NCI-H1105 treated with DMSO at 0.1 percent for 48 hours (cell line): Measurements from ENCODE around the gene ABLIM2.

Experiments
- DNase-seq: peaks from one replicate; lab custom pipeline; 2025; lab: John Stamatoyannopoulos, UW

Gene ABLIM2

GRCh38 chr4:8028884-8029568, 129.6 kb downstream of the ABLIM2 start:
- no peak for DNase-seq

GRCh38 chr4:8028368-8028767, 130.2 kb downstream of the ABLIM2 start:
- no peak for DNase-seq

- DNase-seq: no peak
Measured at GRCh38 chr4:8026453-8026852, 132.2 kb downstream of the ABLIM2 start.

- DNase-seq: no peak
Measured at GRCh38 chr4:8025668-8026067, 132.9 kb downstream of the ABLIM2 start.

GRCh38 chr4:8024073-8024786, 134.4 kb downstream of the ABLIM2 start:
- no peak for DNase-seq

- DNase-seq: no peak
Measured at GRCh38 chr4:8023696-8024033, 134.9 kb downstream of the ABLIM2 start.

- DNase-seq: no peak
Measured at GRCh38 chr4:8022767-8023695, 135.6 kb downstream of the ABLIM2 start.

- DNase-seq: no peak
Measured at GRCh38 chr4:8021796-8022195, 136.8 kb downstream of the ABLIM2 start.

- no peak for DNase-seq
Measured at GRCh38 chr4:8019396-8020365, 138.9 kb downstream of the ABLIM2 start.

- no peak for DNase-seq
Measured at GRCh38 chr4:8016527-8016926, 142.1 kb downstream of the ABLIM2 start.

- DNase-seq: no peak
Measured at GRCh38 chr4:8015512-8015911, 143.1 kb downstream of the ABLIM2 start.

GRCh38 chr4:8013976-8014726, 144.5 kb downstream of the ABLIM2 start:
- DNase-seq: no peak

- no peak for DNase-seq
Measured at GRCh38 chr4:8012517-8012916, 146.1 kb downstream of the ABLIM2 start.

- DNase-seq: peak; percentile 95
Measured at GRCh38 chr4:8010618-8011017, 148.0 kb downstream of the ABLIM2 start.

GRCh38 chr4:8009710-8010511, 148.7 kb downstream of the ABLIM2 start:
- DNase-seq: no peak

- no peak for DNase-seq
Measured at GRCh38 chr4:8009097-8009496, 149.5 kb downstream of the ABLIM2 start.

- DNase-seq: no peak
Measured at GRCh38 chr4:8008391-8008790, 150.2 kb downstream of the ABLIM2 start.

- no peak for DNase-seq
Measured at GRCh38 chr4:8007581-8007980, 151.0 kb downstream of the ABLIM2 start.

- DNase-seq: no peak
Measured at GRCh38 chr4:8006471-8006870, 152.1 kb downstream of the ABLIM2 start.

- no peak for DNase-seq
Measured at GRCh38 chr4:8005814-8006215, 152.8 kb downstream of the ABLIM2 start.
